Measurements from ENCODE around the gene RAP1GDS1.

RAP1GDS1 gene

DNA sequence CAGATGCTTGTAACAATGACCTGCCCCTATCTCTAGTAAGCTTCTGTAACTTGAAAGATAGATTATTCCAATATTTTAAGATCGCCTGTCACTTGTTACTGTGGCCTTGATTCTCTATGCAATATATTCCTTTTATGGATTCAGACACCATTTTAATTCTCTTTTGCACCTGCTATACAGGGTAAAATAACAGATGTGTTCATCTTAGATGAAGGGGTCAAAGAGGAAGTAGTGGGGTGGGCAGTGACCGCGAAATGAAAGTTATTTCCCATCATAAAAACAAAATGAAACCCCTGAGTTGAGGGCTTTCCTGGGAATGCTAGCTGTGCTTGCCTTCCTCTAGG lies 221.3 kb downstream of the RAP1GDS1 start:
- DNase-seq (ENCODE audit: low read depth), result no peak

DNA sequence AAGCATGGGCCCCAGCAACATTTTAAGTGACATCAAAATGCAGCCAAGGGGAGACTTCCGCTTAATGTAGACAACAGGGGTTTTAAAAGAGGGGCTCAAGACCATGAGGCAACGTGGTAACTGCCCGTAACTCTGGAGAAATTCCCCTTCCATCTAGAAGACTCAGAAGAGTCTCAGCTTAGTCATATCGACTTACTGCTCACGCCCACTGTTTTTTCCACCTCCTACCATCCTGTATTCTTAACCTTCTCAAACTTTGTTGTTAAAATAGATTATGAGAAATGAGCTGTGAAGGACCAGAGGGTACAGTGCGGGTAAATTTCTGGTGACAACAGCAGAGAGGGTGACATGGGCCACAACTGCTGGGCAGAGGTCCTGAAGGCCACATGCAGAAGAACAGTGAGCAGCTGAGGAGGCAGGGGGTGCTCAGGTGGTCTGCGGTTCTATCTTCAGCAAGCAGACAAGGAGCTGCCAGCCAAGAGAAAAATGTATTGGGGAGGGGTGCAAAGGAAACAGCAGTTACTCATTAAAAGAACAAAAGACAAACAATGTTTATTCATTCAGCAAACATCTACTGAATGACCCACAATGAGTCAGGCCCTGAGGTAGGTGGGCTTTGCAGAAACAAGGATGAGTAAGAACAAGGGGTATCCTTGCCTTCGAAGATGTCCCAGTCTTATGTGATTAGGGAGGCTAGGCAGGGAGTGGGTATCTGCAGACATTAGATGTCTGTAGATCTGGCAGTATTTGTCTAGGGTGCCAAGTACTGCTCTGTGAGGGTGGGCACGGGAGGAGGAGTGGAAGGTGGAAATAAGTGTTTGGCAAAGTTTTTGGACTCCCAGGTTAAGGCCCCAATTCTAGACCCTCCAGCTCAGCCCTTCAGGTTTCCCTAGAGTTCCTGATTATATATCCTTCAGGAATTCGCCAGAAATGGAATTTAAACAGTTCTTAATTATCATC lies 221.9 kb downstream of the RAP1GDS1 start:
- no peak for DNase-seq (ENCODE audit: low read depth)

DNA sequence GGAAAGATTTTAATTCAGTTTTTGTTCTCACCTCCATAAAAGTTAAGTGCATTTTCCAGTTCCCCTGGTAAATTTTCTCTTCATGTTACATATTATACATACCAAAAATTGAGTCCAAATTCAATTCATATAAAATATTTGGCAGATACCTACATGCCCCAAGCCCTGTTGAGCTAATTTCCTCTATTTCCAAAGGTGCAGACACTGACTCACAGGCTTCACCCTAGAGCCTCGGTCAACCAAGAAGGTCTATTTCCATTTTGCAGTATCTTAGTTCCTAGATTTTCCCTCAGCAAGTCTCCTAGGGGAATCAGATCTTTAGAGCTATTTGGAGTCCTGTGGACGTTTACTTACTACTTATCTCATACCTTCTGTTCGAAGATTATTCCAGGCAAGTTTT lies 222.8 kb downstream of the RAP1GDS1 start:
- no peak for DNase-seq (ENCODE audit: low read depth)

DNA sequence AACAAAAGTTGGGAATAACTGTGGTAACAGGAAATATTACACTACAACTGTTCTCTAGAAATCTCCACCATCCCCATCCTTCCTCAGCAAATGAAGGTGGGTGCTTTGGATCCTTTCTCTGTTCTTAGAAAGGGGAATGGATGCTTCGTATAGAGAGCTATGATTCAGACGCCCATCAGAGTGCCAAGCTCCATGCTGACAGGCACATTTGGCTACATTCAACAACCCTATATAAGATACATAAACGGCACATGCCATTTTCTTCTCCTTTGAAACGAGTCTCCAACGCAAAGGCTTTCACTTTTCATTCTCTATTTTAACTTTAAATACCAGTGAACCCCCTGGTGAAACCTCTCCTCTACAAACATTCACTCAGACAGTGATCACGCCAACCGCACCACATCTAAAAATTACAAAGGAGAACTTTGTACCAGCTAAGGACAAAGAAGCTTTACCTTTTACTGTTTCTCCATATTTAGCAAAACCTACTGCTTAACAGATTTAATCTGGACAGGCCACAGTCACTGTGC lies 224.7 kb downstream of the RAP1GDS1 start:
- no peak for DNase-seq (ENCODE audit: low read depth)

DNA sequence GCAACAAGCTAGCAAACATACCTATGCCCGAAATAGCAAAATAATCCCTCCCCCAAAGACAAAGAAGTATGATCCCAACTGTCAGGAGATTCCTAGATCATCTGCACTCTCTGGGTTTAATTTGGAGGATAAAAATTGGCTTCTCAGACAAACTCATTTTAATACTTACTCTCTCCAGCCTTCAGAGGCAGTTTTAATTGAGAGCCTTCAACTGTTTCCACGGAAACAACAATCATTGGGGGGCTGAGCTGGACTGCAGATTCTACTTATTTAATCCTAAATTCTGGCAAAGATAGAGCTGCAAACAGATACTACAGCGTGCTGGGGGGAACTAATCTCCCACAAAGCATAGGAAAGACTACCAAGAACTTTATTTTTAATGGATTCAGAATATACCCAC lies 229.1 kb downstream of the RAP1GDS1 start:
- no peak for DNase-seq (ENCODE audit: low read depth)

DNA sequence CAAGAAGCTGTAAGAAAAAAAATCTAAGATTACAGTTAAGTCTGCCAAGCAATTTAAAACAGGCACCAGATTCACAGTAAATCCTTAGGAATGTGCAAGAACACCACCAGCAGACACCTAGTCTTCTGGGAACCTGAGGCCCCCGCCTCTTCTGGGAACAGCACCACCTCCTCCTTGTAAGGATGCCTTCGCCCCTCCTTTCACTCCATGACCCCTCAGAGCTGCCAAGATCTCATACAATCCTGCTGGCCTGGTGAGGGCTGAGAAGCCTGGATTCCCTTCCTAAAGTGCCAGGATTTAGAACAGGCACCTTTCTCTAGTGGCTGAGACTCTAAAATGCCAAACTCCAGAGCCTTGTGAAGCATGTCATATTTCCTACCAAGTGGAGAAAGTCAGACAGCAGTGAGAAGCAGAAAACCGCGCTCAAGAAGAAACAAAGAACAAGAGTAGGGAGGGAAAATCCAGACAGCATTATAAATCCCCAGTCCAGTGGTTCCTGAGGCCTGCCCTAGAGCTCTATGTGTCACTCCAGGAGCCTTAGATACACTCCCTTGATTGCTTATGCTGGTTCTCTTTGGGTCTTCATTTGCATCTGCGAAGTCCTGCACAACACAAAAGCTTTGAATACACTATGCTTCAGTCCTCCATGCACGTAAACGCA lies 230.8 kb downstream of the RAP1GDS1 start:
- no peak for DNase-seq (ENCODE audit: low read depth)

DNA sequence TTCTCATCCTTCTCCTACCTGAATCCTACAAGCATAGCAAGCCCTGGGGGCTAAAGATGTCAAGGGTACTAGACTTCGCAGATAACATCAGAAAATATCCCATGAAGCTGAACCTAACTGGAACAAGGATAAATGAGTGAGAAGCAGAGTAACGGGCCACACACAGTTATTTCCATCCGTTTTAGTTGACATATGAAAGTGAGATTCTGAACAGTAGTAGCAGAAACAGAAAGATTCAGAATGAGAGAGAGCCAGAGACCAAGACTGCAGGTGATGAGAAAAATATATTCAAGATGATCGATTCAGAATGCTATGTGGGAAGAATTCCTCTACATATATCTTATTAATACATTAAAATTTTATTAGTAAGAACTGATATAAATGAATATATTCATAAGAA lies 232.1 kb downstream of the RAP1GDS1 start:
- no peak for DNase-seq (ENCODE audit: low read depth)
